HG03280 (cell line): ENCODE results near the gene MYO9B.

ENCODE experiments used
- ATAC-seq: cut with Tn5 transposase; IDR thresholded peaks from one replicate; pipeline ENCODE4 v1.9.1; 2021; ENCODE audit warnings: mild to moderate bottlenecking, moderate library complexity; ENCODE audit not compliant: unreplicated experiment

MYO9B gene

DNA sequence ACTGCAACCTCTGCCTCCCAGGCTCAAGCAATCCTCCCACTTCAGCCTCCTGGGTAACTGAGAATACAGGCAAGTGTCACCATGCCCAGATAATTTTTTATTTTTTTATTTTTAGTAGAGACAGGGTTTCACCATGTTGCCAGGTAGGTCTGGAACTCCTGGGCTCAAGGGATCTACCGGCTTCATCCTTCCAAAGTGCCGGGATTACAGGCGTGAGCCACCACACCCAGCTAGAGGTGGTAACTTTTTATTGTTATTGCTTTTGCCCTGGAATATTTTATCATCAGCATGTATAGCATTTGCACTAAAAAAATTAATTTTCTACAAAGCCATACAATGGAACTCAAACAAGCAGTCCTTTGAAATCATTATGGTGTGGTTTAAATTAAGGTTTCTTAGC, 14.4 kb upstream of the MYO9B start:
- no peak for ATAC-seq

DNA sequence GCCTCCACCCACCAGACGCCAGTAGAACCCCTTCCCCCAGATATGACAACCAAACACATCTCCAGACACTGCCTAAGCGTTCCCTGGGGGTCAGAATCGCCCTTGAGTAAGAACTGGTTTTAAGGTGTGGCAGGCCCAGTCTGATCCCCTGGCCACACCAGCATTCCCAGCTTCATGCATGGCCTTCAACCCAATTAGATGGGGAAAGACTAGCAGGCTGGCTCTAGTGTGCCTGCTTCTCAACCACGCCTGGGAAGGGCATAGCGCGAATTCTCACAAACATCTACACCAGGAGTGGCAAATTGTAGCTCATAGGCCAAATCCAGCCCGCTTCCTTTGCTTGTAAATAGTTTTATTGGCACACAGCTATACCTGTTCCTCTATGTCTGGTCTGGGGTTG, 13.9 kb upstream of the MYO9B start:
- no peak for ATAC-seq

DNA sequence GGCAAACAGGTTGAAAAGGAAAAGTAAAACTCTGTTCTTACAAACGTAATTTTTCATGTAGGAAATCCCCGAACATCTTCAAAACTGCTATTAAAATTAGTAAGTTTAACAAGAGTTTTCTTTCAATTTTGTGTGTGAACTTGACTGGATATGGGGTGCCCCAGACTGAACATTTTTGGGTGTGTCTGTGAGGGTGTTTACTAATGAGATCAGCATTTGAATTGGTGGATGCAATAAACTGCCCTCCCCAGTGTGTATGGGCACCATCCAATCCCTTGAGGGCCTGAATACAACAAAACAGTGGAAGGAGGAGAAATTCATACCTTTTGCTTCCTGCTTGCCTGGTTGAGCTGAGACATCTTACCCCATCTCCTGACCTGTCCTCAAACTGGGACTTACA, 12.1 kb upstream of the MYO9B start:
- no peak for ATAC-seq

DNA sequence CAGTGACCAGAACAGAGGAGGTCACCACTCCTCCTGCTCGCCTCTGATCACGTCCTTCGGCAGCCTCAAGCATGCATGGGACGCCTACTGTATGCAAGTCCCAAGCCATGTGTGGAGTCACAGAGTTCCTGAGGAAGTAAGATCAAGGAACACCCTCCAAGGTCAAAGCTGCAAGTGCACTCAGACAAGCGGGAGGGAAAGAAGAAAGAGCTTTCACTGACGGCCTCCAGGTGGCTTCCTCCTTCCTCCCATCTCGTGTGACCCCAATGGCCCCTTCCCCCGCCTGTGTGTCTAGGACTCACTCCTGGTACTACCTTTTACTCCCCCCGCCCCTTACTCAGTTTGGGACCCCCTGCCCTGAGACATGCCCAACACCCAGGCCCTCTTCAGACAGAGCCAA, 6.4 kb upstream of the MYO9B start:
- ATAC-seq: no peak

DNA sequence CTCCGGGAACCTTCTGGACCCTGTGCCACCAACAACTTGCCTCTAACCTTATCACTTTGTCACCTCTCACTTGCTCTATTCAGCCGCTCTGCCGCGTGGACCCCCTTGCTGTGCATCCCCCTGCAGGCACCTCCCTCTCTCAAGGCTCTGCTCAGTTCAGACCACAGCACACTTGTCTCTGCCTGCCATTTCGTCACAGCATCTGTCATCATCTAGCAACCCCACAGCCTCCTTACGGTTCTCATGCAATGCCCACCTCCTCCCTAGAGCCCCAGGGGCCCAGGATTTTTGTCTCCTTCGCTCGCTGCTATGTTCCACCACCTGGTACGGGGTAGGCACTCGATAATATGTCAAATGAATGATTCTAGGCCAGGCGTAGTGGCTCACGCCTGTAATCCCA, 5.2 kb upstream of the MYO9B start:
- ATAC-seq: no peak

DNA sequence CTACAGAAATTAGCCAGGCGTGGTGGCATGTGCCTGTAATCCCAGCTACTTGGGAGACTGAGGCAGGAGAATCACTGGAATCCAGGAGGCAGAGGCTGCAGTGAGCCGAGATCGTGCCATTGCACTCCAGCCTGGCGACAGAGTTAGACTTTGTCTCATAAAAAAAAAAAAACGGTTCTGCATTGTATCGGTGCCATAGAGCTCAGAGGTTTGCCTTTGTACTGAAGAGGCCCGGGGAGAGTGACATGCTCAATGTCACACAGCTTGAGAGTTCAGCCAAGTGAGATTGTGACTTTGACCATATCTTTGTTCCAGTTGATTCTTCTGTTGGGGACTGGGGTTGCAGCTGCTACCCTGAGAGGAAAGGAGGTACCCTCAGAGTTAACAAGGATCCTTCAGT, 4.7 kb upstream of the MYO9B start:
- ATAC-seq: no peak

DNA sequence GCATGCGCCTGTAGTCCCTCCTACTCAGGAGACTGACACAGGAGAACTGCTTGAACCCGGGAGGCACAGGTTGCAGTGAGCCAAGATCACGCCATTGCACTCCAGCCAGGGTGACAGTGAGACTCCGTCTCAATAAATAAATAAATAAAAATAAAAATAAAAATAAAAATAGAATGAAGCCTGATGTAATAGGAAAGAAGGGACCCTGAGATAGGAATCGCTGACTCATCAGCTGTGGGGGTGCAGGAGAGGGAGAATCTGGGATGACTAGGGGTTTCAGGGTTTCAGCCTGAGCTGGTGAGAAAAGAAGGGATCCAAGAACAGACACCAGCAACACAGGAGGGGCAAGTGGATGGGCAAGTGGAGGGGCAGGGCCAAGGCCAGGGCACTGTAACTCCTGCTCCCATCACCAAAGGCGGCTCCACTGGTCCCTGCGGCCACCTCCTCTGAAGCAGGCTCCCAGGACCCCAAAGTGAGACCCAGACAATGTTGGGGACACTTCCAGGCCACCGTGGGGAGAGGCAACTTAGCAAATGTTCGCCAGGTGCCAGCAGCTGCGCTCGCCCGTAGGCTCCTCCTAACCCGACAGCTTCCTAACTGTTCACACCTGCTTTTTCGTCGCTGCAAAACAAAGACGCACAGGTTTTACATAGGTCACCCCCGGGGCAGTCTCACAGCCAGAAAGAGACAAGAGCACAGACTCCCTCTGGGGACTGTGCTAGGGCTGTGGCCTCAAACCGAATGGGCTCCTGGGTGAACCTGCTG, 1.5 kb upstream of the MYO9B start:
- no peak for ATAC-seq

DNA sequence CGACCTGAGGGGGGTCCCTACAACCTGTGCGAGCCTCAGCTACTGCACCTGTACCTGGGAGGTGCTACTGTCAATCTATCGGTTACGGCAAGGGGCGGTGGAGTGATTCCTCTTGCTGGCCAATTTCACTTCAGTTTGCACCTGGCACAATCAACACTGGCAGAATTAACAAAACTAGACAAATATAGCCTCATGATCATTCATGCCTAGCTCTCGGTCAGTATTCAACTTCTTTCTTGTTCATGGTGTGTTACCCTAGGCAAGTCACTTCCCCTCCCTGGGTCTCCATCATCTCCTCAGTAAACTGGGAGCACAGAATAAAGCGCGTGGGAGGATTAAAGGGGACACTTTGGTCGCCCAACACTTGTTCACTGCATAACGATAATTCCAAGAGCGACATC, 943 bp upstream of the MYO9B start:
- ATAC-seq: no peak

DNA sequence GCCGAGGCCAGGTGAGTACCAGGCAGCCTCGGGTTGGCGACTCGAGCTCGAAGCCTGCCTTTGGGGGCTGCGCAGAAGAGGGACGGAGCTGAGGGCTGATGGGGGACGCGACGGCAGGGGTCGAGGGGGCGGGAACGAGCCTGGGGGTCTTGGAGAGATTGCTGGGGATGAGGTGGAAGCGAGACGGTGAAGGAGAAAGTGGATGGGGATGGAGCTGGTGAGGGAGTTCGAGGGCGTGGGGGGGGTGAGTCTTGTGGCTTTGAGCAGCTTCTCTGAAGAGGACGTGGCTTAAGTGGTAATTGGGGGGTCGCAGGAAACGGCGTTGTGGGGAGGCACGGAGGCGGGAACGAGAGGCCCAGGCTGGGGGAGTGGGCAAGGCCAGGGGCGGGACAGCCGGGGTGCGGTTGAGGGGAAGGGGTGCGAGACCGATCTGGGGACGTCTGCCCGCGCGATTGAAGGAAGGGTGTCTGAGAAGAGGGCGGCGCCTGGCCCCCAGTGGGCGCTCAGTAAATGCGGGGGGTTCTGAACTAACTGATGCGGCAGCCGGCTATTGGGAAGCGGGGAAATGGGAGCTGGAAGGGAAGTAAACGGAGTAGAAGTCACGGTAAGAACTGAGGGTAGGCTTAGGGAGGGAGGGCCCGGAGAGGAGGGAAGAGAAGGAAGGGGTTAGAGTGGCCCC, 426 bp downstream of the MYO9B start:
- ATAC-seq: no peak

DNA sequence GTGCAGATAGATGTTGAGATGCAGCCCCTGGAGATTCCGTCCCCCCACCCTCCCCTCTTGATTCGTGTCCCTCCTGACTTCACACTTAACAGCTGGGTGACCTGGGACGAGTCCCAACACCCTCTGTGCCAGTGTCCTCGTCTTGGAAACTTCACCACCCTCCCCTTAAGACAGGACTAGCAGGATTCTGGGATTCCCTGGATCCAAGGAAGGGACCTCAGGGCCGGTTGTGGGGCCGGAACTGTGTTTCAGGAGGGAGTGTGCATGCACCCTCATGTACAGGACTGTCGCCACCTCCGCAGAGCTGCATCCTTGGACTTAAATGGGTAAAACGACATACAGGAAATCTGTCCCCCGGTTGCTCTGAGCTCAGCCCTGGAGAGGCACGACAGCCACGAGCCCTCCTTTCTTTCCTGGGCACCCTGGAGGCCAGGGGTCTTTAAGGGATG, 990 bp downstream of the MYO9B start:
- no peak for ATAC-seq

DNA sequence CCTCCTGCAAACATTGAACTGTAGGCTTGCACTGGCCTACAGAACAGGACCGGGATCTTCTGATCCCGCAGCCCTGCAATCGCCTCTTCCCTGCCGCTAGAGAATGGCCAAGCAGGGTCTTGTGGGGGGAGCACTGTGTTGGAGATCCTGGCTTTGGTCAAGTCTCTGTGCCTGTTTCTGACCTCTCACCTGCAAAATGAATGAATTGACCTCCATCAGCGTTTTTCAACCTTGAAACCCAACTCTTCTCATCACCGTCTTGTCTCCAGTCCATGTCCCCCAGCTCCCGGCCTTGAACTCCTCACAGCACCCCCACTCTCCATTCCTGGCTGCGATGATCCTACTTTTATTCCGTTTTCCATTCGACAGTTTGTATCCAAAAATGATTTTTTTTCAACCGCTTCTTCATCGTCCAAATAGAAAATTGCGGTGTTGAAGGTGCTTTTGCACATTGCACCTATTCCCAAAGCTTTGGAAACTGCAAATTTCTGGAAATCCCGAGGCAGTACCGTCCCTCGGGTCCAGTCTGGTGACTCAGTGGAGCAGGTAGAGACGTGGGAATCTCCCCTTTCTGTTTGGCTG, 2.0 kb downstream of the MYO9B start:
- no peak for ATAC-seq

DNA sequence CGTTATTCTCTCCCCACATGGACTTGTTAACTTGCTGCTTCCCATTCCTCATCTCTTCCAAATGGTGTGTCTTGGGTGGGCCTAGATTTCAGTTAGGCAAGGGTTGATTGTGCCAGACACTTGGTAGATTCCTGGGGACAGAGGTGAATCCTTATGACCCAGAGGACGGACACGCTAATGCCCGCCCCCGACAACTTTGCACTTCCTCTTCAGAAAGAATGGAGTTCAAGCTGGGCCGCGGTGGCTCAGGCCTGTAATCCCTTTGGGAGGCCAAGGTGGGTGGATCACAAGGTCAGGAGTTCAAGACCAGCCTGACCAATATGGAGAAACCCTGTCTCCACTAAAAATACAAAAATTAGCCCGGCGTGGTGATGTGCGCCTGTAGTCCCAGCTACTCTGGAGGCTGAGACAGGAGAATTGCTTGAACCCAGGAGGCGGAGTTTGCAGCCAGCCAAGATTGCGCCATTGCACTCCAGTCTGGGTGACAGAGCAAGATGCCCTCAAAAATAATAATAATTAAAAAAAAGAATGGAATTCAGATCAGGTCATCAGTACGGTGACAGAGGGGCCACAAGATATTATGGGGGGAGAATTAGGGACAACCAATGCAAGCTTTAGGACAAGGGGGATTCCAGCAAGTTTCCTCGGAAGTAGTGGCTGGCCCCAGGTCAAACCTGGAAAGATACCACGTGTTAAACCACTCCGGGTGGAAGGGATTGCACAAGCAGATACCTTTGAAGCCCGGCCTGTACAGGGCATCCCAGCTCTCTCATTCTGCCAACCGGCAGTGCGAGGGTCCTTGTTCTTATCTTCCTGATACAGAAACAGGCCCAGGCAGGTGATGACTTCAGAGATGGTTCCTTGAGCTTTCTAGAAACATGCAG, 2.7 kb downstream of the MYO9B start:
- no peak for ATAC-seq

DNA sequence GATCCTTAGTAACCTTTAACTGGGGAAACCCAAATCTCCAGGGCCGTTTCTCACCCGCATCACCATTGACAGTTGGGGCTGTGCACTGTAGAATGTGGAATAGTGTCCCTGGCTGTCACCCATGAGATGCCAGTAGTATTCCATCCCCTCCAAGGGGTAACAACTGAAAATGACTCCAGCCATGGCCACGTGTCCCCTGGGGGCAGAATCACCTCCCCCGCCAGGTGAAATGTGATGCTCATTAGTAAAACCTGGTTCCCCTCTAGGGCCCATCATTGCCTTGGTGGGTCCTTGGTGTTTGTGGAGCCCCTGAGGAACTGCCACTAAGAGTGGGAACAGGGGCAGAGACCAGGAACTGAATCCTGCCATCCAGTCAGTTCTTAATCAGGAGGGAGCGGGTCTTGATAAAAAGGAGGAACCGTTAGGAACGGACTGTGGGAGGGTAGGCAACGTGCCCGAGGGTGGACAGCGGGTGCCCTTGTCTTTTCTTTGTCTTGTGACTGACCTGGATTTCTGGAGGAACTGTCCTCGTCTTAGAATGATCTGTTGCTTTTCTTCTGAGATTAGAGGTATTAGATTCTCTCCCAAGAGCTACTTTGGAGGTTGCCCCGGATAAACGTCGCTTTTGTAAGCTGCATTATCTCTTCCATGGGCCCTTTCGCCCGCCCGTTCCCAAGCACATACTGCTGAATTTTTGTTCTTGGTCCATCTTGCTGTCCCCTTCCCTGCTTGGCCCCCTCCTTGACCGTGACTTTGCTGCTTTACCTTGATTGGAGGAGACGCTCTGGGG, 3.5 kb downstream of the MYO9B start:
- ATAC-seq: no peak

DNA sequence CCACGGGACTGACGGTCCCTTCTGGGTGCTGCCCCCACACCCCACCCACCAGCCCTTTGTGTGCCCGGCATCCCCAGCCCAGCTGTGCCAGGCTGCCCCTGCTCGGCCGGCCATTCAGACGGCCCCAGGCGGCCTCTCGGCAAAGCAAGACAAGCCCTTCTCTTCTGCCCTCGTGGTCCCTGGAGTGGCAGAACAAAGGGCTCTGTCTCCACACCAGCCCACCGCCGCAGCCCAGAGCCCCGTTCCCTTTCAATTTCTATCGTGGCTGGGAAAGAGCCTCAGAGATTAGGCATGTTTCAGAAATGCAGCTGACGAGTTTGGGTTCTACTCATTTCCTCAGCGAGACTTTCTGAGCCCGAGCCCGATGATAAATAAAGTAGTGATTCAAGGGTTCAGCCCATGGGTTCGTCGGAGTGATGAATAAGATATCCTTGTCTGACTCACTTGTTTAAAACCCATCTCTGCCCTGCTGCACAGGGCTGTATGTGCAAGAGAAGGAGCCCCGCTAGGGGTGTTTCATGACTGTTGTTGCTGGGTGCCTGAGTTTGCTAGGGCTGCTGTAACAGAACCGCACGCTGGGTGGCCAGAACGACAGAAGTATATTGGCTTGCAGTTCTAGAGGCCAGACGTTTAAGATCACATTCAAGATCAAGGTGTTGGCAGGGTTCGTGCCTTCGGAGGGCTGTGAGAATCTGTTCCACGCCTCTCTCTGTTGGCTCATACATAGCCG, 4.3 kb downstream of the MYO9B start:
- ATAC-seq: no peak

DNA sequence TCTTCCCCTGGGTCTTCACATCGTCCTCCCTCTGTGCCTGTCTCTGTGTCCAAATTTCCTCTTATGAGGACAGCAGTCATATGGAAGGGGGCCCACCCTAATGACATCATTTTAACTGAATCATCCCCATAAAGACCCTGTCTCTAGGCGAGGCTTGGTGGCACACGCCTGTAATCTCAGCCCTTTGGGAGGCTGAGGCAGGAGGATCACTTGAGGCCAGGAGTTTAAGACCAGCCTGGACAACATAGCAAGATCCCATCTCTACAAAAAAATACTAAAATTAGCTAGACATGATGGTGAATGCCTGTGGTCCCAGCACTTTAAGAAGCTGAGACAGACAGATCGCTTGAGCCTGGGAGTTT, 4.8 kb downstream of the MYO9B start:
- no peak for ATAC-seq

DNA sequence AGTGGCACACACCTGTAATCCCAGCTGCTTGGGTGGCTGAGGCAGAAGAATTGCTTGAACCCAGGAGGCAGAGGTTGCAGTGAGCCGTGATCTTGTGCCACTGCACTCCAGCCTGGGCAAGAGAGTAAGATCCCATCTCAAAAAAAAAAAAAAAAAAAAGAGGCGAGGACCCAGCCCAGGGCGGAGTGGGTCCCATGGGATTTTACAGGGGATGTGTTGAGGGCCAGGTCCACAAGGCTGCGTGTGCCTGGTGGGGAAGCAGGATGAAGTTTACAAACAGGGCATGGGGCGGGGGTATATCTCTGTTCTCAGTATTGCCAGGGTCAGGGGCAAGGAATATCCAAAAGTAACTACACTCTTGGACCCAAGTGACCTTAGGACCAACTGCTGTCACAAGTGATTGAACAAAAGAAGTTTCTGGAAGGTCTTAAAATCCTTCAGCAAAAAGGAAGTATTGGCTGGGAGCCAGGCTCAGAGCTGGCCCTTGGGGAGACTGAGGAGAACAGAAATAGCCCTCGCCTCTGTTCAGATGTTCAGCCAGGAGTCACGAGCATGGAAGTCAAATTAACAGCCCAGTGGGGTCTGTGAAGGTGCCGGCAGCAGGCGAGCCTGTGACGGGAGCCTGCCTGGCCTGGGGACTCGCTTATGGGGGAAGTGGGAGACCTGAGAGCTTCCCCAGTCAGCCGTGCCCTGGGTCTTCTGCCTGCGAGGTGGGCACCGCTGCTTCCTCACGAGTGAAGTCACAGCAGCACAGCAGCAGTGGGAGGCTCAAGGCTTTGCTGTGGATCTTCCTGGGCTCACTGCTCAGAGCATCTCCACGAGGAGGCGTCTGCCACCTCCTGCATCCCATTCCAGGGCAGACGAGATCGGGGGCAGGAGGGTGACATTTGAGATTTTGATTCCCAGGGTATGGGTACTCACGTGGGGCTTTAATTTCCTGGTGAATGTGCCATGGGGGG, 6.4 kb downstream of the MYO9B start:
- no peak for ATAC-seq

DNA sequence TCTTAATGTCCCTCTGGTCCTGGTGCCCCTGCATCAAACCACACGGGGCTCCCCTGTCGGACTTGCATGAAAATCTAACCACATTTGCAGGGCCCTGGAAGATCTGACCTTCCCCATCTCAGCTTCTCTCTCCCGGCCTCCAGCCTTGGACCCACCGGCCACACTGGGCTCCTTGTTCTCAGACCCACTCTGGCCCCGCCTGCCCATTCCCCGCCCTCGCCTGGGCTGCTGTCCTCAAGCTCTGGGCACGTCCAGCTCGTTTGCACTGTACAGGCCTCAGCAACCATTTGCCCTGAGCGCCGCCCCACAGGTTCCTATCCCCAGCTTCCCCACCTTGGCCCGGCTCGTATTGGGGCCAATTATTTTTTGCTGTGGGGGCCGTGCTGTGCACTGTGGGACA, 10.5 kb downstream of the MYO9B start:
- ATAC-seq: no peak

DNA sequence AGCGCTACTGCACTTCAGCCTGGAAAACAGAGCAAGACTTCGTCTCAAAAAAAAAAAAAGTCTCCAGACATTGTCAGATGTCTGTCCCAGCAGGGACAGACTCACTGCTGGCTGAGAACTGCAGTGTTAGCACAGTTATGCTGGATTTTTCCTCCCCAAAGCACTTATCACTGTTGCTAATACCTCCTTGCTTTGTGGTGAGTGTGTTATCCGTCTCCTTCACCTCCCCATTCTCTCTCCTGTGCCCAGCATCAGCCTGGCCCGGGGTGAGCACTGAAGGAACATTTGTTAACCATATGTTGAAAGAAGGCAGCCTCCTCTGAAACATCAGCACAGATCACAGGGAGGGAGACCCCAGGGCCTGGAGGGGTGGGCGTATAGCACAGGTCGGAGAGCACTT, 11.3 kb downstream of the MYO9B start:
- no peak for ATAC-seq

DNA sequence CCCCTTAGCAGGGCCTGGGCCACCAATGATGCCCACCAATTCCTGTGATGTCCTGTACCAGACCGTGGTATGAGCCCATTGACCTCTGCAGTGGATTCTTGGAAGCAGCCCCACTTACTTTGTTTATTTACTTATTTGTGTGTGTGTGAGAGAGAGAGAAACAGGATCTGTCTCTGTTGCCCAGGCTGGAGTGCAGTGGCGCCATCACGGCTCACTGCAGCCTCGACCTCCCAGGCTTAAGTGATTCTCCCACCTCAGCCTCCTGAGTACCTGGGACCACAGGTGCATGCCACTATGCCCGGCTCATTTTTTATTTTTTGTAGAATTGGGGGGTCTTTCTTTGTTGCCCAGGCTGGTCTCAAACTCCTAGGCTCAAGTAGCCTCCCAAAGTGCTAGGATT, 13.0 kb downstream of the MYO9B start:
- no peak for ATAC-seq
